H1 (cell line): ENCODE measurements around the gene HRH3. TPM values are rescaled to one million over a fixed set of nuclear protein-coding genes. Genes with fewer than 3 reads are reported as not detected.

Source experiments
- ATF3 ChIP-seq: IDR thresholded peaks from 2 replicates; pipeline ENCODE4 v1.6.1; 2011; ENCODE audit warnings: low read depth, mild to moderate bottlenecking, low read length; ENCODE audit not compliant: insufficient read depth
- POLR2AphosphoS5 ChIP-seq: IDR thresholded peaks from 2 replicates; pipeline ENCODE4 v1.6.1; 2011; ENCODE audit warnings: low read depth, low read length
- POU5F1 ChIP-seq: IDR thresholded peaks from 2 replicates; pipeline ENCODE4 v1.6.1; 2011; ENCODE audit warnings: low read depth, mild to moderate bottlenecking, low read length, moderate library complexity
- RFX5 ChIP-seq: IDR thresholded peaks from 2 replicates; pipeline ENCODE4 v1.6.1; 2011; ENCODE audit warnings: low read depth, low read length, improper control_type of control experiment, borderline replicate concordance
- polyA plus RNA-seq, 7 experiments: library from polyadenylated mRNA; depleted of rRNA in 3 of 7; stranded (reverse) in 5 of 7; unstranded in 2 of 7; fragments of >200 nt in 5 of 7; fragments of 200-250 nt in 2 of 7; gene quantifications; 1 replicate in 5 of 7; 2 replicates in 1 of 7; 4 replicates in 1 of 7; pipeline versions ENCODE4 v1.2.1 to v1.2.3, GENCODE V29; 2011 to 2013; ENCODE audit warnings: missing spikeins in 2 of 7, mixed read lengths in 2 of 7
- total RNA-seq: library from RNA; stranded (reverse); fragmentation: NEBNext Ultra II Directional; extraction: Animal tissue kit (Norgen Biotek cat#: 25700); gene quantifications from 2 replicates; pipeline ENCODE4 v1.2.1, GENCODE V29; 2021

HRH3 gene
- total and polyA plus RNA-seq, 2 of the 8 experiments (the other 6 are each of a cell fraction or from before 2014, with no cell fraction given) = 2.0 to 4.5 TPM

- TF ChIP-seq RFX5 (no peak), POLR2AphosphoS5 (no peak), POU5F1 (no peak), ATF3 (no peak)
Observed at GRCh38 chr20:62195075-62195405, 25.0 kb downstream of the HRH3 start (continued).
